ENCODE results near the gene XPO6.

XPO6 gene

DNA sequence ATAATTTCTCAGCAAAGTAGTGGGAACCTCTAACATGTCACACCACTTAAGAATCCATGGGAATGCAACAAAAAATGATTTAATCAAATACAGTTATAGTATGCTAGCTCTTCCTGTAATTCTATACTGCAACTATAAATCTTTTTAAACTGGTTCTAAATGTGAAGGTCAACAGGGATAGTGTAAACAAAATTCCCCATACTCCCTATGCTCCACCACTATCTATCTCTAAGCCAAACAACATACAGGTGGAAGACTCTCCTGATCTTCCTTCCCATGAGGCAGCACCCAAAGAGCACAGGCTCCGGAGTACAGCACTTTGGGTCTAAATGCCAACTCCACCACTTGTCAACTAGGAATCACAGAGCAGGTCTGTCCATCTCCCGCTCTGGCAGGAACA lies 4.4 kb downstream of the XPO6 start:
- DNase-seq = no peak

DNA sequence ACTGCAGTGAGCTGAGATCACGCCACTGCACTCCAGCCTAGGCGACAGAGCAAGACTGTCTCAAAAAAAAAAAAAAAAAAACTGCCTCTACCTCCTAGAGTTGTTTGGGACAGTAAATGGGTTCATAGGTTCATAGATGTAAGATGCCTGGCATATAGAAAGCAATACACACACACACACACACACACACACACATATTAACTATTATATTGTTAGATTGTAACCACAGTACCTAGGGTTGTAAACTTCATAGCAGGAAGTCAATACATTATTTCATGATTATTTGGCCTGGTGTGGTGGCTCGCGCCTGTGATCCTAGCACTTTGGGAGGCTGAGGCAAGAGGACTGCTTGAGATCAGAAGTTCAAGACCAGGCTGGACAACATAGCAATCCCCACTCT lies 5.8 kb downstream of the XPO6 start:
- DNase-seq = no peak

GRCh38 chr16:28205117-28205899 lies 6.5 kb downstream of the XPO6 start:
- DNase-seq = no peak

DNA sequence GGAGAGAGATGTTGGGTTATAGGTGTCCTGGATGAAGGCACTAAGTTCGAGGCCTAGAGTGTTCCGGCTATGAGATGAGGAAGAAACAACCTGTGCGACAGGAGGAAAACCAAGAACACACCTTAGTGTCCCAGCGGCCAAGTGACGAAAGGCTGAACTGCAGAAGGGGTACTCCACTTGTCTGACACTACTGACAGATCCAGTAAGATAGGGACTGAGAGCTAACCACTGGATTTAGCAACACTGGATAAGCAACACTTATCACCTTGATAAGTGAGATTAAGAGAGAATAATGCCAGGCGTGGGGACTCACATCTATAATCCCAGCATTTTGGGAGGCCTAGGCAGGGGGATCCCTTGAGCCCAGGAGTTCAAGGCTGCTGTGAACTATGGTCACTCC lies 7.1 kb downstream of the XPO6 start:
- no peak for DNase-seq

DNA sequence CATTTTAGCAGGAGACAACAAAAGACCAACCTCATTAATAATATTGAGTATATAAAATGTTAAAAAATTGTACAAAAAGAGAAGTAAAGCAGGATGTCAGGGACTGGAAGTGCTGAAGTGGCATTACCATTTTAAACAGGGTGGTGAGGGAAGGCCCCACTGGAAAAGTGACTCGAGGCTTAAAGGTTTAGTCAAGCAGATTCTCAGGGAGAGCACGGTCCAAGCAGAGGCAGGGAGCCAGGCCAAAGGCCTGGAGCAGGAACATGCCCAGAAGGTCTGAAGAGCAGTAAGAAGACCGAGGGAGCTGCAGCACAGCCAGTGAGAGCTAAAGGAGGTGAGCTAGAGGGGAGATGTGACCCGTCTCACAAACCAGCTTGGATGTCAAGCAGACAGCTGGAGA lies 7.6 kb downstream of the XPO6 start:
- DNase-seq = no peak

DNA sequence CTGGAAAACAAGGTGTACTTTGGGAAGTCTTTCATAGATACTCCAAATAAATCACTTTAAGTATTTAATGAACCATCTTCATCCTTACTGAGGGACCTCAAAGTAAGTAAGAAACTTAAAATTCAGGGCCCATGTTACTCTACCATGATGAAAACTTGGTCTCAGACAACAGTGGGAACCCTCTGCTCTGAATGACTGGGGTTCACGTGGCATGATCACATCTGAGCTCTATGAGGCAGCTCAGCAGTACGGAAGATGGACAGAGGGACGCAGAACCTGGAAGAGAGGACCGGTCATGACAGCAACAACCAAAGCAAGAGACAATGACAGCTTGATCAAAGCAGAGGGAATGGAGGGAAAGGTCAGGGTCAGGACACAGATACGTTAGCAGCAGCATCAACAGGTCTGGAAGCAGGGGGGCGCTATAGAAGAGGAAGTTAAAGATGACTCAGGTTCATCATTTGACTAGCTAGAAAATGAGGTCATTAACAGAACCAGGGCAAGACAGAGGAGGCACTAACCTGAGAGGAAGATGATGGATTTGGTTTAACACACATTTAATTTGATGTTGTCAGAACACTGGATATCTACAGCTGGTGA lies 9.5 kb downstream of the XPO6 start:
- DNase-seq = no peak

DNA sequence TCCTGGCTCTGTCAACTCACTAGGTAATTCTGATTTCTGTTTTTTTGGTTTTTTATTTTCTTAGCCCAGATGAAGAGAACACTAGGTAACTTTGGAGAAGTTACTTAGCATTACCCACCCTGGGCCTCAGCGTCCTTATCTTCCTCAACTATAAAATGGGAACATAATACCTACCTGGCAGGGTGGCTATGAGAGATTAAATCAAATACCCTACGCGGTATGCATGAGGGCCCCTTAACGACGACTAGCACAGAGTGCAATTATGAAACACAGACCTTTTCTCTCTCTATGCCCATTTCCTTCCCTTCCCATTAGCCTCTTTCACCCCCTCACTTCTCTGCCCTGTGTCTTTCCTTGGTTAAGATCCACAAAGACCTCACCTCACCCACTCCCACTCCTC lies 11.1 kb downstream of the XPO6 start:
- DNase-seq = no peak

- DNase-seq = no peak
Measured at GRCh38 chr16:28196387-28196987, 15.3 kb downstream of the XPO6 start.

- DNase-seq = no peak
Measured at GRCh38 chr16:28195859-28196258, 15.9 kb downstream of the XPO6 start.

DNA sequence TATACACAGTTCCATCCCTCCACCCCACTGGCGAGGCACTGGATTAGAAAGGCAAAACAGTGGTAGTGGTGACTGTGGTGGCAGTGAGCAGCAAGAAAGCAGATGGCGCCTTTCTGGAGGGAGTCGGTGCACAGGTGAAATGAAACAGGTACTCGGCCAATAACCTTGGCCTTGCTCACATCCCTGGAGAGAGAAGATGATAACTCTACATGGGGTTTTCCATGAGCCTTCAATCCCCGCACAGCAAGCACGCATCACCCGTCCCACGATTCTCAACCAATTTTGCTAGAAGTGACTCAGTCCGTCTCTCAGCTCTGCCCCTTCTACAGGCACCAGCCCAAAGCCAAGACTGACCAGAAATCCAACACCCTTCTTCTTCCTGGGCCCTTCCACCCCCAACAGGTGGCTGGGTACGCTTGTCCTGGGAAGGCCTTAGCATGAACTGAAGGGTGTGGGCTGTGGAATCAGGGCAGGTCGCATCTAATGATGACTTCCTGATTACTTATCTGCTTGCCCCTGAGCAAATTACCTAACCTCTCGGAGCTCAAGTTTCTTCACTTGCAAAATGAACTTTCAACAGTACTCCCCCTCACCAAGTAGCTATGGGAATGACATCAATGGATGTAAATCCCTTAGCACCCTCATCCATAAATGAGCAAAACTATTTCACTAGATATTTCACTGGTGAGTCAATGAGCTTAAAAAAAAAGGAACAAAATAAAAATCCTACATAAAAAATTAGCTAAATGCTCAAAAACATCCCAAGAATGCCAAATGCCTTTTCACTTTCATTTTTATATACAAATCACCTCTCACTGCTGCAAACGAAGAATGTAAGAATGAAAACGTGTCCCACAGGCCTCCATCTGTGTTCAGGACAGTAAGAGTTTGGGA lies 18.0 kb downstream of the XPO6 start:
- no peak for DNase-seq

DNA sequence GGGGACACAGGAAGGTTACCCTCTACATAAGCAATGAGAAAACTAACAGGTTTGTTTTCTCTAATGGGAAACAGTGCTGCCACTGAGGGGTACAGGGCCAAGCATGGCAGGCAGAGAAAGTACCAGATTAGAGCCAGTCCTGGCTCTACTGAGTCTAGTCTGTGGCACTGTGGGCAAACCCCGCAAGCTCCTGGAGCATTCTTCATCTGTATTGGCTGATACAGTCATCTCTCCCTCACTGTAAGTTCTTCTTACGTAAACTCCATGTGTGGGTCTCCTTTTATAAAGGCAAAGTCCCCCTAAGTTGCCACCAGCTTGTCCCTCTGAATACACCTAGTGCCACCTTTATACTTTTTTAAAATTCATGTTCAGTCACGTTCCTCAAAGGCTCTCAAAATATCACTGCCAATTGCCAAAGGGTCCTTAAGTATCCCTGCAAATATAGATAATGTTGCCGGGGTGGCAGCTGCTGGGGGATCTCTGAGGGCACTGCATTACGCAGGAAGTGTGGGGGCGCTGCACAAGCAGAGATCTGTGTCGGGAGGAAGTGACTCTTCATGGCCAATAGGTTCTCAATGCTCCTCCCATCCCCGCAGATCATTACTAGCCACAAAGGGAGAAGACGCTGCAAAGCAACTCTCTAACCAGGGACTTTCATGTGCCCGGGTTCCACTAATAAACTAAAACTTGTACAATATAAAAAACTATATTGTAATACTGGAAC lies 18.8 kb downstream of the XPO6 start:
- DNase-seq = no peak

GRCh38 chr16:28191364-28191960 lies 20.3 kb downstream of the XPO6 start:
- no peak for DNase-seq

GRCh38 chr16:28189245-28189644 lies 22.5 kb downstream of the XPO6 start:
- no peak for DNase-seq

GRCh38 chr16:28188085-28188916 lies 23.5 kb downstream of the XPO6 start:
- DNase-seq = no peak

- no peak for DNase-seq
Measured at GRCh38 chr16:28187595-28188004, 24.2 kb downstream of the XPO6 start.

GRCh38 chr16:28186752-28187151 lies 25.0 kb downstream of the XPO6 start:
- DNase-seq = no peak

GRCh38 chr16:28185696-28186095 lies 26.1 kb downstream of the XPO6 start:
- no peak for DNase-seq

GRCh38 chr16:28184625-28185024 lies 27.1 kb downstream of the XPO6 start:
- DNase-seq = no peak

DNA sequence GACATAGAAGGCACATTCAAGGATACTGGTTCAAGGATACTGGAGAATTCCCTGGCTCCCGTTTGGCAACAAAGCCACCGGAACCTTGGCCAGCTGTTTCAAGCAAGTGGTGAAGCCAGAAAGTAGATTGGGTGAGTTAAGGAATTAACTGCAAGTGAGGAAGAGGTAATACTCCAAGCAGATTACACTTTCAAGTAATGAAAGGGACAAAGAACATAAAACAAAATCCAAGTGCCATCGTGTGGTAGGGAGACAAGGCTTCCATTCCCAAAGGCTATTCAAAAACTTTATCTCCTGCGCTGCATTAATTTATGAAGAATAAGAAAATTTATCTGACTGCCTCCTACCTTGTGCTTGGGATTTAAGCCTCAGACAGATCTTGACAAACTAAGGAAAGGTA lies 27.8 kb downstream of the XPO6 start:
- DNase-seq = no peak

DNA sequence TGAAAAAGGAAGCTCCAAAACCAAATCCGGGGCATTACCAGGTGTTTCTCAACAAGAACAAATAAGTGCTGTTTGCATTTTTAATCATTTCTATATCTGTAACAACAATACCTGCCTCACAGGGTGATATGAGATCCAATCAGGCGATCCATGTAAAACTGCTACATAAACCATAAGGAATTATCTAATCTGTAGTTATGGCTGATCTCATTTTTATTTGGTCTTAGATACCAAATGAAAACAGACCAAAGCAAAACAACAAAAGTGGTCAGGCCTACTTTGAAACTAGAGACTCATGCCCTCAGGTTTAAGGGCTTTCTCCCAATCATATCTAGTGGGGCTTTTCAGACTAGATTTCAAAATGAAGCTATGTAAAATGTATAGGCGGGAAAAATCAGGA lies 28.3 kb downstream of the XPO6 start:
- no peak for DNase-seq

- no peak for DNase-seq
Measured at GRCh38 chr16:28182801-28183200, 29.0 kb downstream of the XPO6 start.
